Neuronal stem cell (in vitro differentiated cells): ENCODE measurements around the gene SIK3.

Experiments
- DNase-seq: peaks from one replicate; pipeline ENCODE4 v3.0.0-alpha.2; 2013; ENCODE audit warnings: low spot score
- H2AFZ ChIP-seq: one replicate; pipeline ENCODE4 v1.6.1; 2013; ENCODE audit warnings: mild to moderate bottlenecking, low read length, inconsistent platforms
- H2AK5ac ChIP-seq: 2 replicates; pipeline ENCODE4 v1.6.1; 2013; ENCODE audit warnings: low read depth, mild to moderate bottlenecking, inconsistent platforms, low read length, moderate library complexity, mixed read lengths
- H2BK120ac ChIP-seq: 2 replicates; pipeline ENCODE4 v1.6.1; 2013; ENCODE audit warnings: low read depth, mild to moderate bottlenecking, inconsistent platforms, low read length, moderate library complexity, mixed read lengths
- H2BK12ac ChIP-seq: one replicate; pipeline ENCODE4 v1.6.1; 2013; ENCODE audit warnings: low read length, inconsistent platforms
- H2BK15ac ChIP-seq: 2 replicates; pipeline ENCODE4 v1.6.1; 2013; ENCODE audit warnings: mild to moderate bottlenecking, low read length, inconsistent platforms, mixed read lengths
- H2BK5ac ChIP-seq: one replicate; pipeline ENCODE4 v1.6.1; 2013; ENCODE audit warnings: inconsistent platforms, mild to moderate bottlenecking, low read length, moderate library complexity
- H3K14ac ChIP-seq: one replicate; pipeline ENCODE4 v1.6.1; 2013; ENCODE audit warnings: low read length, inconsistent platforms
- H3K18ac ChIP-seq: 2 replicates; pipeline ENCODE4 v1.6.1; 2013; ENCODE audit warnings: low read length, inconsistent platforms
- H3K23ac ChIP-seq: 2 replicates; pipeline ENCODE4 v1.6.1; 2013; ENCODE audit warnings: low read depth, mild to moderate bottlenecking, mixed read lengths, low read length, inconsistent platforms; ENCODE audit not compliant: poor library complexity
- H3K27ac ChIP-seq: replicated peaks from 3 replicates; pipeline ENCODE4 v1.5.1; 2013; ENCODE audit warnings: low read length, inconsistent platforms
- H3K27me3 ChIP-seq, 3 experiments: 2 replicates each; pipeline ENCODE4 v1.6.1; 2013; ENCODE audit warnings: low read length in 3 of 3, mild to moderate bottlenecking in 2 of 3, inconsistent platforms in 1 of 3, low read depth in 1 of 3, mixed read lengths in 1 of 3, moderate library complexity in 1 of 3; ENCODE audit not compliant: control insufficient read depth in 3 of 3, insufficient read depth in 3 of 3
- H3K36me3 ChIP-seq, 2 donors: replicated peaks in 1 of 2; 2 replicates each; pipeline ENCODE4 v1.6.1; 2013; ENCODE audit warnings: low read length in 2 of 2; ENCODE audit not compliant: control insufficient read depth in 2 of 2, insufficient read depth in 2 of 2
- H3K4ac ChIP-seq: 2 replicates; pipeline ENCODE4 v1.6.1; 2013; ENCODE audit warnings: inconsistent platforms, mild to moderate bottlenecking, low read length, moderate library complexity
- H3K4me1 ChIP-seq, 2 donors: 1 replicate in 1 of 2; 2 replicates in 1 of 2; pipeline ENCODE4 v1.6.1; 2013; ENCODE audit warnings: low read length in 2 of 2, low read depth in 1 of 2; ENCODE audit not compliant: control insufficient read depth in 2 of 2, insufficient read depth in 1 of 2
- H3K4me2 ChIP-seq: one replicate; pipeline ENCODE4 v1.6.1; 2013; ENCODE audit warnings: mild to moderate bottlenecking, low read length, inconsistent platforms; ENCODE audit not compliant: insufficient read depth, poor library complexity, severe bottlenecking
- H3K4me3 ChIP-seq, 2 donors: 2 replicates each; pipeline ENCODE4 v1.5.1; 2013; ENCODE audit warnings: low read length in 2 of 2, mild to moderate bottlenecking in 2 of 2, inconsistent platforms in 1 of 2, moderate library complexity in 1 of 2
- H3K79me1 ChIP-seq: one replicate; pipeline ENCODE4 v1.6.1; 2013; ENCODE audit warnings: low read depth, mild to moderate bottlenecking, inconsistent platforms, low read length, moderate library complexity
- H3K9ac ChIP-seq: one replicate; pipeline ENCODE4 v1.6.1; 2013; ENCODE audit warnings: mild to moderate bottlenecking, low read depth, low read length, inconsistent platforms; ENCODE audit not compliant: poor library complexity
- H3K9me3 ChIP-seq, 2 donors: replicated peaks in 1 of 2; 2 replicates each; pipeline versions ENCODE3 to v1.6.1; 2013; ENCODE audit warnings: low read length in 2 of 2, mild to moderate bottlenecking in 2 of 2, inconsistent platforms in 1 of 2, low read depth in 1 of 2, mixed read lengths in 1 of 2, moderate library complexity in 1 of 2; ENCODE audit not compliant: control insufficient read depth in 2 of 2, insufficient read depth in 1 of 2
- H4K8ac ChIP-seq: one replicate; pipeline ENCODE4 v1.6.1; 2013; ENCODE audit warnings: low read depth, mild to moderate bottlenecking, inconsistent platforms, low read length, moderate library complexity
- H4K91ac ChIP-seq: one replicate; pipeline ENCODE4 v1.6.1; 2013; ENCODE audit warnings: low read length, low read depth, mild to moderate bottlenecking, inconsistent platforms; ENCODE audit not compliant: poor library complexity
- WGBS, 2 donors: extraction: QIAGEN DNeasy Blood & Tissue Kit; methylation state at CpG; one replicate each; pipeline ENCODE4 v1.1.7; 2013; ENCODE audit warnings: missing lambda C conversion rate in 2 of 2, mixed read lengths in 1 of 2; ENCODE audit not compliant: insufficient read length in 2 of 2, insufficient replicate concordance in 1 of 2; ENCODE audit errors: extremely low coverage in 2 of 2; 5-methylcytosine and 5-hydroxymethylcytosine counted together

SIK3 gene

GRCh38 chr11:116888024-116888423 lies 210.2 kb downstream of the SIK3 start:
- H3K79me1 ChIP-seq, result no peaks in the 10 kb centered on the region
- H3K9me3 ChIP-seq, result no peaks in the 10 kb centered on the region
- no peak overlapping the region for H2BK5ac ChIP-seq

GRCh38 chr11:116885951-116886655 lies 212.1 kb downstream of the SIK3 start:
- no CpG with 5 or more reads among the region's 5 CpGs for WGBS, 2 donors
- Histone ChIP-seq H3K4me2 (no peak overlapping the region), H3K4me1 (no peaks in the 10 kb centered on the region), H2BK5ac (no peak overlapping the region), H3K36me3 (peaks cover 0 to 4% of the 10 kb centered on the region in 2 donors), H3K27me3 (no peaks in the 10 kb centered on the region), H3K4ac (no peak overlapping the region), H2BK120ac (no peak overlapping the region), H3K14ac (no peak overlapping the region), H2AK5ac (no peak overlapping the region), H2BK12ac (no peak overlapping the region), H4K91ac (no peak overlapping the region), H3K79me1 (no peaks in the 10 kb centered on the region), H3K18ac (no peak overlapping the region), H3K23ac (no peak overlapping the region), H3K27ac (no peak overlapping the region), H2AFZ (no peak overlapping the region), H3K9ac (no peak overlapping the region), H3K4me3 (no peak overlapping the region), H4K8ac (no peak overlapping the region), H2BK15ac (no peak overlapping the region), H3K9me3 (no peaks in the 10 kb centered on the region)
- no peak for DNase-seq

More at GRCh38 chr11:116888024-116888423, 210.2 kb downstream of the SIK3 start:
- WGBS, 2 donors, result no CpG with 5 or more reads among the region's 5 CpGs
- Histone ChIP-seq H2BK120ac (no peak overlapping the region), H3K9ac (no peak overlapping the region), H3K23ac (no peak overlapping the region), H3K4me1 (no peaks in the 10 kb centered on the region), H2AFZ (no peak overlapping the region), H3K4ac (no peak overlapping the region), H3K27ac (no peak overlapping the region), H2BK15ac (no peak overlapping the region), H3K4me3 (no peak overlapping the region), H2BK12ac (no peak overlapping the region), H3K18ac (no peak overlapping the region), H3K14ac (no peak overlapping the region), H3K27me3 (no peaks in the 10 kb centered on the region), H2AK5ac (no peak overlapping the region), H4K91ac (no peak overlapping the region), H3K36me3 (peaks cover 0 to 16% of the 10 kb centered on the region in 2 donors), H4K8ac (no peak overlapping the region), H3K4me2 (no peak overlapping the region)
- no peak for DNase-seq

GRCh38 chr11:116882386-116882785 lies 215.8 kb downstream of the SIK3 start:
- Histone ChIP-seq H2AFZ (no peak overlapping the region), H3K27me3 (no peaks in the 10 kb centered on the region), H3K4me3 (no peak overlapping the region), H3K9me3 (no peaks in the 10 kb centered on the region), H2BK15ac (no peak overlapping the region), H4K91ac (no peak overlapping the region), H3K18ac (no peak overlapping the region), H2BK12ac (no peak overlapping the region), H2BK120ac (no peak overlapping the region), H3K9ac (no peak overlapping the region), H2AK5ac (no peak overlapping the region), H3K79me1 (no peaks in the 10 kb centered on the region), H4K8ac (no peak overlapping the region), H3K14ac (no peak overlapping the region), H3K23ac (no peak overlapping the region), H3K36me3 (peaks cover 0 to 4% of the 10 kb centered on the region in 2 donors), H3K4me2 (no peak overlapping the region), H3K27ac (no peak overlapping the region), H3K4me1 (no peaks in the 10 kb centered on the region), H3K4ac (no peak overlapping the region), H2BK5ac (no peak overlapping the region)
- no peak for DNase-seq

- DNase-seq, result no peak
- WGBS, 2 donors, result no CpG with 5 or more reads among the region's 6 CpGs
Observed at GRCh38 chr11:116881143-116881542, 217.1 kb downstream of the SIK3 start.

More at GRCh38 chr11:116881143-116881542, 217.1 kb downstream of the SIK3 start:
- Histone ChIP-seq H3K23ac (no peak overlapping the region), H2BK12ac (no peak overlapping the region), H2BK15ac (no peak overlapping the region), H3K27ac (no peak overlapping the region), H3K79me1 (no peaks in the 10 kb centered on the region), H4K91ac (no peak overlapping the region), H3K4me1 (no peaks in the 10 kb centered on the region), H2AFZ (no peak overlapping the region), H3K4me3 (no peak overlapping the region), H2BK5ac (no peak overlapping the region), H4K8ac (no peak overlapping the region), H3K14ac (no peak overlapping the region), H3K27me3 (no peaks in the 10 kb centered on the region), H3K4me2 (no peak overlapping the region), H3K36me3 (peaks cover 0 to 12% of the 10 kb centered on the region in 2 donors), H3K18ac (no peak overlapping the region), H3K4ac (no peak overlapping the region), H3K9me3 (no peaks in the 10 kb centered on the region), H2AK5ac (no peak overlapping the region), H3K9ac (no peak overlapping the region), H2BK120ac (no peak overlapping the region)
